CD14-positive monocyte (primary cell): ENCODE results near the gene TTC7B. TPM values are rescaled to one million over a fixed set of nuclear protein-coding genes. Genes with fewer than 3 reads are reported as not detected.

Experiments used
- DNase-seq, 3 donors: peaks; one replicate each; pipeline ENCODE4 v3.0.0-alpha.2; 2011 to 2022
- H2AFZ ChIP-seq: 2 replicates; pipeline ENCODE4 v1.6.0; 2012; ENCODE audit warnings: mild to moderate bottlenecking, low read depth, low read length, inconsistent platforms; ENCODE audit not compliant: insufficient read depth, poor library complexity, severe bottlenecking
- H3K27ac ChIP-seq, 2 donors: 1 replicate in 1 of 2; 2 replicates in 1 of 2; pipeline ENCODE4 v1.5.1; 2012 to 2013; ENCODE audit warnings: low read length in 2 of 2, control low read depth in 1 of 2, inconsistent platforms in 1 of 2, low read depth in 1 of 2, mild to moderate bottlenecking in 1 of 2
- H3K27me3 ChIP-seq, 2 donors: one replicate each; pipeline versions ENCODE4 v1.6.0 to v1.6.1; 2011 to 2013; ENCODE audit warnings: low read length in 2 of 2; ENCODE audit not compliant: control insufficient read depth in 2 of 2, insufficient read depth in 2 of 2
- H3K36me3 ChIP-seq, 2 donors: replicated peaks in 1 of 2; 1 replicate in 1 of 2; 2 replicates in 1 of 2; pipeline versions ENCODE4 v1.5.1 to v1.6.1; 2012 to 2013; ENCODE audit warnings: low read length in 2 of 2, control low read depth in 1 of 2, inconsistent platforms in 1 of 2, mild to moderate bottlenecking in 1 of 2; ENCODE audit not compliant: insufficient read depth in 2 of 2, control insufficient read depth in 1 of 2
- H3K4me1 ChIP-seq, 2 donors: 1 replicate in 1 of 2; 2 replicates in 1 of 2; pipeline versions ENCODE4 v1.5.1 to v1.6.1; 2012 to 2013; ENCODE audit warnings: low read length in 2 of 2, control low read depth in 1 of 2, inconsistent platforms in 1 of 2, mild to moderate bottlenecking in 1 of 2, moderate library complexity in 1 of 2; ENCODE audit not compliant: insufficient read depth in 2 of 2, control insufficient read depth in 1 of 2
- H3K4me2 ChIP-seq: replicated peaks from 2 replicates; pipeline ENCODE3; 2012; ENCODE audit warnings: low read length, moderate library complexity, mild to moderate bottlenecking; ENCODE audit not compliant: poor library complexity, severe bottlenecking; ENCODE audit errors: extremely low read depth
- H3K4me3 ChIP-seq, 3 experiments: fragments of 200-600 bp in 1 of 3; sonication (generic) in 1 of 3; replicated peaks in 1 of 3; 1 replicate in 2 of 3; 2 replicates in 1 of 3; pipeline ENCODE4 v1.5.1; 2011 to 2013; ENCODE audit warnings: low read length in 3 of 3, mild to moderate bottlenecking in 3 of 3, control low read depth in 2 of 3, low read depth in 2 of 3, inconsistent platforms in 1 of 3, moderate library complexity in 1 of 3
- H3K79me2 ChIP-seq: 2 replicates; pipeline ENCODE4 v1.6.0; 2012; ENCODE audit warnings: mild to moderate bottlenecking, control low read depth, inconsistent platforms, low read length, moderate library complexity; ENCODE audit not compliant: insufficient read depth
- H3K9ac ChIP-seq: 2 replicates; pipeline ENCODE4 v1.6.0; 2017; ENCODE audit warnings: low read length, mild to moderate bottlenecking; ENCODE audit not compliant: insufficient read depth, poor library complexity, severe bottlenecking
- H3K9me3 ChIP-seq, 2 donors: replicated peaks in 1 of 2; 1 replicate in 1 of 2; 2 replicates in 1 of 2; pipeline versions ENCODE4 v1.5.1 to v1.6.1; 2012 to 2013; ENCODE audit warnings: low read length in 2 of 2, control low read depth in 1 of 2; ENCODE audit not compliant: control insufficient read depth in 1 of 2, insufficient read depth in 1 of 2
- H4K20me1 ChIP-seq: 2 replicates; pipeline ENCODE4 v1.6.0; 2012; ENCODE audit warnings: mild to moderate bottlenecking, low read length, control low read depth, moderate library complexity; ENCODE audit not compliant: insufficient read depth
- H3K27ac Mint-ChIP-seq, 7 donors: one replicate each; pipeline ENCODE4 v1.8.0; 2020; ENCODE audit warnings: mild to moderate bottlenecking in 7 of 7, mixed read lengths in 7 of 7, moderate library complexity in 6 of 7, inconsistent platforms in 2 of 7
- H3K27me3 Mint-ChIP-seq, 3 donors: one replicate each; pipeline ENCODE4 v1.8.0; 2021 to 2022; ENCODE audit warnings: low read depth in 3 of 3, mild to moderate bottlenecking in 3 of 3, mixed read lengths in 3 of 3, moderate library complexity in 3 of 3, inconsistent platforms in 1 of 3
- H3K36me3 Mint-ChIP-seq, 2 donors: one replicate each; pipeline ENCODE4 v1.8.0; 2020; ENCODE audit warnings: mixed read lengths in 2 of 2, inconsistent platforms in 1 of 2, mild to moderate bottlenecking in 1 of 2
- H3K4me1 Mint-ChIP-seq: one replicate; pipeline ENCODE4 v1.8.0; 2020; ENCODE audit warnings: mild to moderate bottlenecking, mixed read lengths
- H3K4me3 Mint-ChIP-seq, 2 donors: one replicate each; pipeline ENCODE4 v1.8.0; 2020; ENCODE audit warnings: mild to moderate bottlenecking in 2 of 2, mixed read lengths in 2 of 2, moderate library complexity in 1 of 2
- H3K9me3 Mint-ChIP-seq, 7 donors: one replicate each; pipeline ENCODE4 v1.8.0; 2020 to 2022; ENCODE audit warnings: mixed read lengths in 7 of 7, mild to moderate bottlenecking in 6 of 7, moderate library complexity in 6 of 7, inconsistent platforms in 2 of 7
- WGBS: methylation state at CpG from one replicate; pipeline ENCODE4 v1.1.5; 2013; ENCODE audit warnings: missing lambda C conversion rate; ENCODE audit not compliant: insufficient coverage; 5-methylcytosine and 5-hydroxymethylcytosine counted together
- intact Hi-C, 2 donors: fragments of 100-400 bp; cut with micrococcal nuclease; formaldehyde crosslinking; loops; one replicate each; pipeline versions ENCODE4 v1.15.0 to v1.15.1; 2023
- polyA plus RNA-seq, 3 donors: library from polyadenylated mRNA; depleted of rRNA in 1 of 3; unstranded in 2 of 3; stranded (reverse) in 1 of 3; fragments of 300-500 nt in 2 of 3; fragments of >200 nt in 1 of 3; fragmentation: Illumina TruSeq in 2 of 3; gene quantifications; 1 replicate in 2 of 3; 2 replicates in 1 of 3; pipeline ENCODE4 v1.2.3, GENCODE V29; 2012 to 2021
- TF ChIP-seq, protein P1 (sequence below): fragments of 200-600 bp; IDR thresholded peaks from one replicate; pipeline ENCODE4 v1.8.0; 2022; ENCODE audit warnings: antibody characterized with exemption, mild to moderate bottlenecking

TTC7B gene
- polyA plus RNA-seq, 3 donors: 0.87 to 2.6 (median 1.2) TPM

DNA sequence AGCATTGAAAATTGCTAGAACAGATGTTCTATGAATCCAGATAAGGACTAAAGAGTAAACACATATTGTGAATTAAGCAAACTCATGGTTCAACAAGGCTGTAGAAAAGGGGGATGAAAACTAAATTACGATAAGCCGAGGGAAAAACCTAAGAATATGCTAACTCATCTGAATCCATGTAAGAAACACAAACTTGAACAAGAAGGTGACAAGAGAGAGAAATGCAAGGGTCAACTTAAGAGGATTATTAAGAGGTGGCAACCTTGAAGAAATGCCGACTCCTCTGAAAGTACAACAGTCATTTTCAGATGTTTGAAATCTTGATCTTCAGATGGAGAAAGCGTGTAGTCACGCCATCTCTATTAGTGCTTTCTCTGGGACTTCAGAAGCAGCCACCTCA is 128.6 kb downstream of the TTC7B start:
- Mint-ChIP-seq H3K4me1 (peaks cover 4% of the 10 kb centered on the region), H3K9me3 (no peaks in the 10 kb centered on the region), H3K27ac (no peak overlapping the region), H3K27me3 (peaks cover 0 to 3% (median 0%) of the 10 kb centered on the region in 3 donors), H3K4me3 (no peak overlapping the region), H3K36me3 (no peaks in the 10 kb centered on the region)
- no peak overlapping the region for H3K4me3 ChIP-seq
- H3K79me2 ChIP-seq: no peaks in the 10 kb centered on the region
- H3K27ac ChIP-seq: no peak overlapping the region
- DNase-seq: no peak
- no peaks in the 10 kb centered on the region for H3K4me1 ChIP-seq
- no peaks in the 10 kb centered on the region for H3K27me3 ChIP-seq
- no peaks in the 10 kb centered on the region for H4K20me1 ChIP-seq
- WGBS: 100% methylated on average over 3 of the region's 5 CpGs
- H3K9ac ChIP-seq: no peak overlapping the region
- TF ChIP-seq, protein P1, sequence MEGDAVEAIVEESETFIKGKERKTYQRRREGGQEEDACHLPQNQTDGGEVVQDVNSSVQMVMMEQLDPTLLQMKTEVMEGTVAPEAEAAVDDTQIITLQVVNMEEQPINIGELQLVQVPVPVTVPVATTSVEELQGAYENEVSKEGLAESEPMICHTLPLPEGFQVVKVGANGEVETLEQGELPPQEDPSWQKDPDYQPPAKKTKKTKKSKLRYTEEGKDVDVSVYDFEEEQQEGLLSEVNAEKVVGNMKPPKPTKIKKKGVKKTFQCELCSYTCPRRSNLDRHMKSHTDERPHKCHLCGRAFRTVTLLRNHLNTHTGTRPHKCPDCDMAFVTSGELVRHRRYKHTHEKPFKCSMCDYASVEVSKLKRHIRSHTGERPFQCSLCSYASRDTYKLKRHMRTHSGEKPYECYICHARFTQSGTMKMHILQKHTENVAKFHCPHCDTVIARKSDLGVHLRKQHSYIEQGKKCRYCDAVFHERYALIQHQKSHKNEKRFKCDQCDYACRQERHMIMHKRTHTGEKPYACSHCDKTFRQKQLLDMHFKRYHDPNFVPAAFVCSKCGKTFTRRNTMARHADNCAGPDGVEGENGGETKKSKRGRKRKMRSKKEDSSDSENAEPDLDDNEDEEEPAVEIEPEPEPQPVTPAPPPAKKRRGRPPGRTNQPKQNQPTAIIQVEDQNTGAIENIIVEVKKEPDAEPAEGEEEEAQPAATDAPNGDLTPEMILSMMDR: no peak
- no peak overlapping the region for H3K4me2 ChIP-seq
- H3K36me3 ChIP-seq: no peaks in the 10 kb centered on the region
- no peaks in the 10 kb centered on the region for H3K9me3 ChIP-seq
- H2AFZ ChIP-seq: no peak overlapping the region
- intact Hi-C loops: no loop called here

GRCh38 chr14:90682615-90683014 is 133.6 kb downstream of the TTC7B start:
- Mint-ChIP-seq H3K9me3 (no peaks in the 10 kb centered on the region), H3K27me3 (peaks cover 0 to 3% (median 0%) of the 10 kb centered on the region in 3 donors), H3K27ac (peak overlapping the region in 2 of 7 donors; percentile 4 to 30), H3K4me3 (no peak overlapping the region), H3K36me3 (no peaks in the 10 kb centered on the region), H3K4me1 (peaks cover 31% of the 10 kb centered on the region)
- Histone ChIP-seq H2AFZ (no peak overlapping the region), H3K27me3 (no peaks in the 10 kb centered on the region), H3K36me3 (no peaks in the 10 kb centered on the region), H3K4me1 (peaks cover 22 to 28% of the 10 kb centered on the region in 2 donors), H3K9ac (no peak overlapping the region), H3K4me2 (no peak overlapping the region), H3K9me3 (no peaks in the 10 kb centered on the region), H3K79me2 (no peaks in the 10 kb centered on the region), H4K20me1 (no peaks in the 10 kb centered on the region), H3K27ac (no peak overlapping the region), H3K4me3 (no peak overlapping the region)
- 97% methylated on average over 6 of the region's 7 CpGs for WGBS
- intact Hi-C loops: loop anchor here in 1 of 2 donors (5.0 kb wide), 1 partner anchor 75 kb away; no protein-coding TSS in a partner anchor
- no peak for DNase-seq
- TF ChIP-seq, protein P1: no peak
